ENCODE measurements around the gene NCS1.

GRCh38 chr9:130232899-130233586, 60.8 kb downstream of the NCS1 start:
- no peak for TF ChIP-seq POLR2AphosphoS5 (IDR thresholded peaks at IDR 0.05; ENCODE audit: borderline replicate concordance, low read depth, low read length)
- TF ChIP-seq EZH2 (IDR thresholded peaks at IDR 0.05), result no peak
